ENCODE data around the gene DCLK1.

DNA sequence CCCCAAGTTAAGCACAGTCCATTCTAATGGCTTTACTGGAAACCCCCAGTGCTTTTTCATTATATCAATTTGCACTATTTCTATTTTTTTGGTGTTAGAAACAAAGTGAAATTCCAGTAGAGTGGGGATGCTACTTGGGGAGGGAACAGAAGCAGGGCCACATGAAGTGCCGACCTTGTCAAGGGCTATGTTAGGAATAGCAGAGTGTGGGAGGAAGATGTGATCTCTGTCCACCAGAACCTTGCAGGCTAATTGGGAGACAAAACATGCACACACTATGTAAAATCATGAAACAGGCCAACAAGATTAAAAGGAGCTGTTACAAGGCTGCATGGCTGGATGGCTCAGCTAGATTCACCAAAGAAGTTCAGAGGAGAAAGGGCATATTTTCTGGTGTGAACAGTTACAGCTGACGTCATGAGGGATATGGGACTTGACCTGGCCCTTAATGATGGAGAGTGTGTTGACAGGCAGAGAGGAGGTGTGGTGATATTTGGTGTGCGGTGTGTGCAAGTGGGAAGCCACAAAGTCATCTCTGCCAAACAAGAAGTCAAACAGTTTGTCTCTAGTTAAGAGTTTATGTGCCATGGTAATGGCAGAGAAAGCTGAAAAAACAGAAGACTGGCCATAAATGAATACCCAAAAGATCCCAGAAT, 336.3 kb downstream of the DCLK1 start:
- TF ChIP-seq, protein P1, sequence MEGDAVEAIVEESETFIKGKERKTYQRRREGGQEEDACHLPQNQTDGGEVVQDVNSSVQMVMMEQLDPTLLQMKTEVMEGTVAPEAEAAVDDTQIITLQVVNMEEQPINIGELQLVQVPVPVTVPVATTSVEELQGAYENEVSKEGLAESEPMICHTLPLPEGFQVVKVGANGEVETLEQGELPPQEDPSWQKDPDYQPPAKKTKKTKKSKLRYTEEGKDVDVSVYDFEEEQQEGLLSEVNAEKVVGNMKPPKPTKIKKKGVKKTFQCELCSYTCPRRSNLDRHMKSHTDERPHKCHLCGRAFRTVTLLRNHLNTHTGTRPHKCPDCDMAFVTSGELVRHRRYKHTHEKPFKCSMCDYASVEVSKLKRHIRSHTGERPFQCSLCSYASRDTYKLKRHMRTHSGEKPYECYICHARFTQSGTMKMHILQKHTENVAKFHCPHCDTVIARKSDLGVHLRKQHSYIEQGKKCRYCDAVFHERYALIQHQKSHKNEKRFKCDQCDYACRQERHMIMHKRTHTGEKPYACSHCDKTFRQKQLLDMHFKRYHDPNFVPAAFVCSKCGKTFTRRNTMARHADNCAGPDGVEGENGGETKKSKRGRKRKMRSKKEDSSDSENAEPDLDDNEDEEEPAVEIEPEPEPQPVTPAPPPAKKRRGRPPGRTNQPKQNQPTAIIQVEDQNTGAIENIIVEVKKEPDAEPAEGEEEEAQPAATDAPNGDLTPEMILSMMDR (IDR thresholded peaks at IDR 0.05) = no peak
- TF ChIP-seq REST (IDR thresholded peaks at IDR 0.05; ENCODE audit: insufficient read depth in 1 of 2, low read depth in 2 of 2, low read length in 1 of 2) (no peak), TCF7L2 (IDR thresholded peaks at IDR 0.05; ENCODE audit: low read depth, low read length) (no peak), POLR2AphosphoS5 (IDR thresholded peaks at IDR 0.05; ENCODE audit: low read depth, low read length) (no peak)
